Esophagus muscularis mucosa (tissue), 4 donors: ENCODE measurements around the gene RPUSD1.

Source experiments
- CTCF ChIP-seq, 3 experiments: fragments of 200-600 bp in 2 of 3; fragments of 450-650 bp in 1 of 3; sonication (generic) in 2 of 3; IDR thresholded peaks; one replicate each; pipeline ENCODE4 v1.5.1; 2017 to 2019; ENCODE audit warnings: antibody characterized with exemption in 3 of 3, mild to moderate bottlenecking in 2 of 3, moderate library complexity in 1 of 3
- EP300 ChIP-seq: sonication (generic); formaldehyde crosslinking; IDR thresholded peaks from one replicate; pipeline ENCODE4 v1.6.1; 2017; ENCODE audit warnings: antibody characterized with exemption
- POLR2A ChIP-seq: fragments of 450-650 bp; IDR thresholded peaks from one replicate; pipeline ENCODE4 v1.6.1; 2017; ENCODE audit warnings: antibody characterized with exemption, moderate library complexity, mild to moderate bottlenecking, low read depth
- POLR2AphosphoS5 ChIP-seq, 2 donors: sonication (generic); formaldehyde crosslinking; IDR thresholded peaks; one replicate each; pipeline ENCODE4 v1.6.1; 2017; ENCODE audit warnings: antibody characterized with exemption in 2 of 2

GRCh38 chr16:796296-797119 is 8.3 kb upstream of the RPUSD1 start:
- TF ChIP-seq CTCF (IDR thresholded peaks at IDR 0.05): no peak
- no peak for TF ChIP-seq POLR2A
- TF ChIP-seq EP300: no peak
- no peak for TF ChIP-seq POLR2AphosphoS5 (IDR thresholded peaks at IDR 0.05)
